IMR-90 (cell line): Measurements from ENCODE around the gene CRTC1. TPM values are rescaled to one million over a fixed set of nuclear protein-coding genes. Genes with fewer than 3 reads are reported as not detected.

ENCODE experiments used
- ATAC-seq: fragments of 200-7000 bp; cut with Tn5 transposase; 2 replicates; pipeline ENCODE4 v1.9.1; 2020; ENCODE audit warnings: low read depth, mild to moderate bottlenecking, moderate library complexity
- BruUV-seq: library from RNA; stranded (reverse); fragments of 400-500 nt; replicated peaks from 2 replicates; lab custom pipeline; 2021; lab: Mats Ljungman, UMichigan
- CTCF ChIA-PET: fragments of 300-600 bp; formaldehyde crosslinking; extraction: SDS; loops from one replicate; lab custom pipeline; 2021; ENCODE audit warnings: antibody characterized with exemption; lab: Yijun Ruan, JAX
- POLR2A ChIA-PET: fragments of 300-600 bp; sonication (Branson Sonifier 250); formaldehyde crosslinking; loops from one replicate; lab custom pipeline; 2022; ENCODE audit warnings: antibody characterized with exemption; ENCODE audit not compliant: unreplicated experiment; lab: Charles Lee
- DNase-seq: peaks from one replicate; pipeline ENCODE4 v3.0.0; 2013
- H2AFZ ChIP-seq: replicated peaks from 2 replicates; pipeline ENCODE3; 2013; ENCODE audit warnings: low read length, mild to moderate bottlenecking; ENCODE audit not compliant: poor library complexity
- H2AK5ac ChIP-seq: 2 replicates; pipeline ENCODE4 v1.6.1; 2013; ENCODE audit warnings: low read depth, low read length, inconsistent platforms
- H2AK9ac ChIP-seq: replicated peaks from 2 replicates; pipeline ENCODE3; 2013; ENCODE audit warnings: mild to moderate bottlenecking, low read depth, low read length, moderate library complexity; ENCODE audit not compliant: poor library complexity
- H2BK120ac ChIP-seq: 2 replicates; pipeline ENCODE4 v1.6.1; 2013; ENCODE audit warnings: low read depth, low read length, inconsistent platforms
- H2BK15ac ChIP-seq: 3 replicates; pipeline ENCODE4 v1.6.1; 2013; ENCODE audit warnings: low read depth, low read length, inconsistent platforms
- H2BK20ac ChIP-seq: 2 replicates; pipeline ENCODE4 v1.6.1; 2013; ENCODE audit warnings: low read depth, mild to moderate bottlenecking, inconsistent platforms, low read length, moderate library complexity
- H2BK5ac ChIP-seq: 2 replicates; pipeline ENCODE4 v1.6.1; 2013; ENCODE audit warnings: mild to moderate bottlenecking, low read depth, low read length, inconsistent platforms; ENCODE audit not compliant: poor library complexity, severe bottlenecking
- H3K14ac ChIP-seq: replicated peaks from 2 replicates; pipeline ENCODE4 v1.6.1; 2013; ENCODE audit warnings: low read depth, low read length, inconsistent platforms
- H3K18ac ChIP-seq: 2 replicates; pipeline ENCODE4 v1.6.1; 2013; ENCODE audit warnings: low read depth, low read length, control low read depth
- H3K23ac ChIP-seq: 2 replicates; pipeline ENCODE4 v1.6.1; 2013; ENCODE audit warnings: low read depth, low read length, inconsistent platforms
- H3K27ac ChIP-seq: 2 replicates; pipeline ENCODE4 v1.5.1; 2013; ENCODE audit warnings: mild to moderate bottlenecking, control low read depth, low read length; ENCODE audit not compliant: insufficient read depth
- H3K27me3 ChIP-seq: 2 replicates; pipeline ENCODE4 v1.6.1; 2013; ENCODE audit warnings: low read length; ENCODE audit not compliant: control insufficient read depth, insufficient read depth
- H3K36me3 ChIP-seq: 2 replicates; pipeline ENCODE4 v1.6.1; 2013; ENCODE audit warnings: low read length, mixed read lengths; ENCODE audit not compliant: control insufficient read depth, insufficient read depth
- H3K4ac ChIP-seq: 2 replicates; pipeline ENCODE4 v1.6.1; 2013; ENCODE audit warnings: low read depth, low read length, inconsistent platforms
- H3K4me1 ChIP-seq: 2 replicates; pipeline ENCODE4 v1.6.1; 2013; ENCODE audit warnings: low read length, mixed read lengths; ENCODE audit not compliant: control insufficient read depth, insufficient read depth
- H3K4me2 ChIP-seq: 2 replicates; pipeline ENCODE4 v1.6.1; 2013; ENCODE audit warnings: low read depth, mild to moderate bottlenecking, control low read depth, low read length, moderate library complexity
- H3K4me3 ChIP-seq: 2 replicates; pipeline ENCODE4 v1.5.1; 2013; ENCODE audit warnings: low read depth, mild to moderate bottlenecking, control low read depth, low read length, moderate library complexity; ENCODE audit not compliant: insufficient read depth
- H3K56ac ChIP-seq: 2 replicates; pipeline ENCODE4 v1.6.1; 2013; ENCODE audit warnings: low read length, inconsistent platforms; ENCODE audit not compliant: insufficient read depth; ENCODE audit errors: extremely low read depth
- H3K79me1 ChIP-seq, 2 experiments: 2 replicates each; pipeline ENCODE4 v1.6.1; 2013; ENCODE audit warnings: low read length in 2 of 2, inconsistent platforms in 1 of 2, low read depth in 1 of 2
- H3K9ac ChIP-seq: 2 replicates; pipeline ENCODE4 v1.6.1; 2013; ENCODE audit warnings: low read depth, low read length, control low read depth
- H3K9me1 ChIP-seq: 2 replicates; pipeline ENCODE4 v1.6.1; 2013; ENCODE audit warnings: low read length, inconsistent platforms; ENCODE audit not compliant: insufficient read depth
- H3K9me3 ChIP-seq: 2 replicates; pipeline ENCODE4 v1.6.1; 2013; ENCODE audit warnings: low read length; ENCODE audit not compliant: control insufficient read depth, insufficient read depth
- H4K20me1 ChIP-seq: 2 replicates; pipeline ENCODE4 v1.6.1; 2013; ENCODE audit warnings: low read length, inconsistent platforms; ENCODE audit not compliant: insufficient read depth
- H4K5ac ChIP-seq: 2 replicates; pipeline ENCODE4 v1.6.1; 2013; ENCODE audit warnings: mild to moderate bottlenecking, low read depth, low read length, control low read depth
- H4K8ac ChIP-seq, 2 experiments: 2 replicates each; pipeline ENCODE4 v1.6.1; 2013; ENCODE audit warnings: low read depth in 2 of 2, low read length in 2 of 2, control low read depth in 1 of 2, inconsistent platforms in 1 of 2
- H4K91ac ChIP-seq: 2 replicates; pipeline ENCODE4 v1.6.1; 2013; ENCODE audit warnings: low read depth, low read length, inconsistent platforms; ENCODE audit not compliant: insufficient read depth
- BHLHE40 ChIP-seq: fragments of 150-350 bp; IDR thresholded peaks from 2 replicates; pipeline ENCODE4 v1.6.1; 2016; ENCODE audit warnings: mild to moderate bottlenecking, low read depth, low read length
- CTCF ChIP-seq: conservative IDR thresholded peaks from 2 replicates; pipeline ENCODE4 v1.5.1; 2012; ENCODE audit warnings: mild to moderate bottlenecking, low read depth, low read length, improper control_type of control experiment
- ELK1 ChIP-seq: fragments of 150-350 bp; IDR thresholded peaks from 2 replicates; pipeline ENCODE4 v1.6.1; 2016; ENCODE audit warnings: low read depth, mild to moderate bottlenecking, low read length, moderate library complexity, borderline replicate concordance
- FOS ChIP-seq: fragments of 150-350 bp; IDR thresholded peaks from 2 replicates; pipeline ENCODE4 v1.6.1; 2016; ENCODE audit warnings: low read depth, low read length
- SMC3 ChIP-seq: fragments of 150-350 bp; IDR thresholded peaks from 2 replicates; pipeline ENCODE4 v1.6.1; 2016; ENCODE audit warnings: low read depth, mild to moderate bottlenecking, antibody characterized with exemption, low read length, moderate library complexity
- WGBS, 2 experiments: methylation state at CpG; one replicate each; pipeline versions ENCODE4 v1.1.5 to v1.1.7; 2013; ENCODE audit warnings: missing lambda C conversion rate in 2 of 2; ENCODE audit not compliant: insufficient read length in 1 of 2; ENCODE audit errors: extremely low coverage in 2 of 2; 5-methylcytosine and 5-hydroxymethylcytosine counted together
- dilution Hi-C: fragments of 300-500 bp; cut with HindIII; formaldehyde crosslinking; loops from one replicate; pipeline ENCODE4 v1.14.3; 2018; ENCODE audit warnings: low sequenced_read_pairs; ENCODE audit not compliant: unreplicated experiment
- in situ Hi-C: fragments of 300-500 bp; cut with MboI; formaldehyde crosslinking; loops from 3 replicates; pipeline ENCODE4 v1.14.3; 2019; ENCODE audit warnings: low sequenced_read_pairs, inconsistent platforms, mixed read lengths
- intact Hi-C: fragments of 100-400 bp; cut with micrococcal nuclease; formaldehyde crosslinking; loops from 2 replicates; pipeline ENCODE4 v1.10.0; 2022
- polyA plus RNA-seq, 3 experiments: library from polyadenylated mRNA; depleted of rRNA; stranded (reverse); fragments of >200 nt; gene quantifications; 2 replicates each; pipeline ENCODE4 v1.2.3, GENCODE V29; 2012; ENCODE audit warnings: low replicate concordance in 1 of 3
- total RNA-seq: library from RNA; depleted of rRNA; stranded (reverse); fragments of >200 nt; gene quantifications from 2 replicates; pipeline ENCODE4 v1.2.3, GENCODE V29; 2012

Gene CRTC1
- total and polyA plus RNA-seq, 2 of the 4 experiments (the other 2 are of a cell fraction), result 0.18 to 5.7 TPM

- Histone ChIP-seq H4K8ac (no peak overlapping the region), H2BK5ac (no peak overlapping the region), H2AK9ac (no peak overlapping the region), H3K27me3 (no peaks in the 10 kb centered on the region), H3K56ac (no peak overlapping the region), H3K14ac (no peak overlapping the region; the same call in 1 of the 2 replicates), H3K4me2 (no peak overlapping the region), H2AFZ (peak overlapping the region; percentile 47), H2AK5ac (no peak overlapping the region), H2BK120ac (no peak overlapping the region), H2BK15ac (no peak overlapping the region), H2BK20ac (peak overlapping the region; percentile 49; the same call in 1 of the 2 replicates), H3K23ac (no peak overlapping the region), H3K4ac (no peak overlapping the region), H3K9me3 (no peaks in the 10 kb centered on the region), H3K4me3 (no peak overlapping the region), H3K18ac (no peak overlapping the region), H3K9me1 (no peaks in the 10 kb centered on the region; the same call in 1 of the 2 replicates), H4K91ac (no peak overlapping the region), H3K79me1 (peaks cover 0 to 18% of the 10 kb centered on the region in 2 experiments; a peak in 2 of 4 replicates), H3K9ac (no peak overlapping the region), H3K36me3 (no peaks in the 10 kb centered on the region), H3K4me1 (peaks cover 11% of the 10 kb centered on the region; the same call in 1 of the 2 replicates), H4K20me1 (peaks cover 36% of the 10 kb centered on the region), H3K27ac (no peak overlapping the region), H4K5ac (no peak overlapping the region)
- in situ Hi-C loops, result no loop called here
- TF ChIP-seq ELK1 (no peak), CTCF (no peak), FOS (no peak), BHLHE40 (peak; percentile 32; the same call in 1 of the 2 replicates), SMC3 (no peak)
- WGBS, 2 experiments, result 27% methylated on average over 3 of the region's 15 CpGs; no CpG with 5 or more reads in 1 of the 2 experiments
- ATAC-seq, result no peak
- DNase-seq, result peak; percentile 13
- dilution Hi-C loops, result no loop called here
- ChIA-PET POLR2A (no interaction called here), CTCF (no interaction called here)
- no TSS peak for BruUV-seq
- intact Hi-C loops, result no loop called here
Observed at GRCh38 chr19:18731562-18732008, 48.1 kb downstream of the CRTC1 start.
